SK-N-SH treated with all-trans-retinoic acid at 6 μM for 48 hours (cell line): ENCODE results near the gene PLD2.
A peak's percentile ranks its signal among the peaks of the same experiment; 100 is the strongest.

Experiments
- ATAC-seq: fragments of 200-7000 bp; cut with Tn5 transposase; 3 replicates; pipeline ENCODE4 v1.9.1; 2020; ENCODE audit warnings: mild to moderate bottlenecking, moderate library complexity
- ARNTL ChIP-seq: fragments of 450-650 bp; formaldehyde crosslinking; IDR thresholded peaks from 2 replicates; pipeline ENCODE4 v1.5.0; 2020; ENCODE audit warnings: low read depth, mild to moderate bottlenecking, moderate library complexity, borderline replicate concordance
- BACH2 ChIP-seq: fragments of 250-450 bp; sonication (Bioruptor Pico); IDR thresholded peaks from 2 replicates; pipeline ENCODE4 v1.9.0; 2021; ENCODE audit warnings: mild to moderate bottlenecking, borderline replicate concordance
- CSDC2 ChIP-seq: fragments of 250-450 bp; sonication (Bioruptor Pico); IDR thresholded peaks from 2 replicates; pipeline ENCODE4 v1.5.0; 2020; ENCODE audit warnings: mild to moderate bottlenecking, moderate library complexity
- ESRRG ChIP-seq: fragments of 250-450 bp; sonication (Bioruptor Pico); IDR thresholded peaks from 2 replicates; pipeline ENCODE4 v1.6.1; 2021; ENCODE audit warnings: mild to moderate bottlenecking
- GLIS3 ChIP-seq: fragments of 250-450 bp; sonication (Bioruptor Pico); IDR thresholded peaks from 2 replicates; pipeline ENCODE4 v1.5.0; 2020; ENCODE audit warnings: mild to moderate bottlenecking, moderate library complexity
- OSR1 ChIP-seq: fragments of 250-450 bp; sonication (Bioruptor Pico); IDR thresholded peaks from 2 replicates; pipeline ENCODE4 v1.8.0; 2022; ENCODE audit warnings: moderate library complexity, mild to moderate bottlenecking, inconsistent platforms
- PPARA ChIP-seq: fragments of 250-450 bp; sonication (Bioruptor Pico); IDR thresholded peaks from 2 replicates; pipeline ENCODE4 v1.5.0; 2020; ENCODE audit warnings: mild to moderate bottlenecking, borderline replicate concordance
- RARB ChIP-seq: fragments of 250-450 bp; sonication (Bioruptor Pico); IDR thresholded peaks from 2 replicates; pipeline ENCODE4 v1.8.0; 2021; ENCODE audit warnings: mild to moderate bottlenecking, moderate library complexity
- SNAI2 ChIP-seq: fragments of 250-450 bp; sonication (Bioruptor Pico); IDR thresholded peaks from 2 replicates; pipeline ENCODE4 v1.5.0; 2020; ENCODE audit warnings: mild to moderate bottlenecking, moderate library complexity
- TOX ChIP-seq: fragments of 250-450 bp; sonication (Bioruptor Pico); IDR thresholded peaks from 2 replicates; pipeline ENCODE4 v1.8.0; 2021; ENCODE audit warnings: mild to moderate bottlenecking, moderate library complexity, borderline replicate concordance
- ZC3H10 ChIP-seq: fragments of 250-450 bp; sonication (Bioruptor Pico); IDR thresholded peaks from 2 replicates; pipeline ENCODE4 v1.5.1; 2021; ENCODE audit warnings: mild to moderate bottlenecking, moderate library complexity
- ZFP3 ChIP-seq: fragments of 250-450 bp; sonication (Bioruptor Pico); IDR thresholded peaks from 2 replicates; pipeline ENCODE4 v1.5.0; 2020; ENCODE audit warnings: mild to moderate bottlenecking, moderate library complexity
- ZNF70 ChIP-seq: fragments of 450-650 bp; formaldehyde crosslinking; IDR thresholded peaks from 2 replicates; pipeline ENCODE4 v1.5.0; 2020; ENCODE audit warnings: mild to moderate bottlenecking, moderate library complexity
- ZNF8 ChIP-seq: fragments of 450-650 bp; formaldehyde crosslinking; IDR thresholded peaks from 2 replicates; pipeline ENCODE4 v1.5.0; 2020; ENCODE audit warnings: mild to moderate bottlenecking, moderate library complexity
- TF ChIP-seq, protein P1 (sequence below): fragments of 250-450 bp; sonication (Bioruptor Pico); IDR thresholded peaks from 2 replicates; pipeline ENCODE4 v1.8.0; 2020; ENCODE audit warnings: mild to moderate bottlenecking, moderate library complexity, borderline replicate concordance
- TF ChIP-seq, protein P2 (sequence below): fragments of 250-450 bp; sonication (Bioruptor Pico); IDR thresholded peaks from 2 replicates; pipeline ENCODE4 v1.5.0; 2020; ENCODE audit warnings: mild to moderate bottlenecking, moderate library complexity
- TF ChIP-seq, protein P3 (sequence below): fragments of 250-450 bp; sonication (Bioruptor Pico); IDR thresholded peaks from 2 replicates; pipeline ENCODE4 v1.8.0; 2021; ENCODE audit warnings: low read depth, mild to moderate bottlenecking, moderate library complexity, borderline replicate concordance
- TF ChIP-seq, protein P4 (sequence below): fragments of 250-450 bp; sonication (Bioruptor Pico); IDR thresholded peaks from 2 replicates; pipeline ENCODE4 v1.5.1; 2020; ENCODE audit warnings: low read depth, mild to moderate bottlenecking, moderate library complexity
- TF ChIP-seq, protein P5 (sequence below): fragments of 250-450 bp; sonication (Bioruptor Pico); IDR thresholded peaks from 2 replicates; pipeline ENCODE4 v1.5.1; 2021; ENCODE audit warnings: mild to moderate bottlenecking, moderate library complexity

The PLD2 gene

DNA sequence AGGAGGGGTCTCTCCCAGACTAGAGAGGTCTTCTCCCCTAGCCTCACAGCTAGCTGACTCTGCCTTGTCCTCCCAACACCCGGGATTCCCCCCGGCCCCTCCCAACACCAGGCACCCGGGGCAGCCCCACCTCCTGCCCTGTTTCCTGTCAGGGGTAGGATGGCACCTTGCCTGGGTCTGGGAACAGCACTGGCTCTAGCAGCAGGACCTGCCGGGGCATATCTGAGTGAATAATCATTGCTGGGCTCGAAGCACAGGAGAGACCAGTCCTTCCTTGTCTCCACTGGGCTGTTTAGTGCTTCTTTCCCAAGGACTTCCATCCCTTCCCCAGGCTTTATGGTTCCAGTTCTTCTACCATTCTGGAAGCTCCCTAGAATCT lies 51.9 kb downstream of the PLD2 start:
- TF ChIP-seq, protein P1, sequence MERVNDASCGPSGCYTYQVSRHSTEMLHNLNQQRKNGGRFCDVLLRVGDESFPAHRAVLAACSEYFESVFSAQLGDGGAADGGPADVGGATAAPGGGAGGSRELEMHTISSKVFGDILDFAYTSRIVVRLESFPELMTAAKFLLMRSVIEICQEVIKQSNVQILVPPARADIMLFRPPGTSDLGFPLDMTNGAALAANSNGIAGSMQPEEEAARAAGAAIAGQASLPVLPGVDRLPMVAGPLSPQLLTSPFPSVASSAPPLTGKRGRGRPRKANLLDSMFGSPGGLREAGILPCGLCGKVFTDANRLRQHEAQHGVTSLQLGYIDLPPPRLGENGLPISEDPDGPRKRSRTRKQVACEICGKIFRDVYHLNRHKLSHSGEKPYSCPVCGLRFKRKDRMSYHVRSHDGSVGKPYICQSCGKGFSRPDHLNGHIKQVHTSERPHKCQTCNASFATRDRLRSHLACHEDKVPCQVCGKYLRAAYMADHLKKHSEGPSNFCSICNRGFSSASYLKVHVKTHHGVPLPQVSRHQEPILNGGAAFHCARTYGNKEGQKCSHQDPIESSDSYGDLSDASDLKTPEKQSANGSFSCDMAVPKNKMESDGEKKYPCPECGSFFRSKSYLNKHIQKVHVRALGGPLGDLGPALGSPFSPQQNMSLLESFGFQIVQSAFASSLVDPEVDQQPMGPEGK, result 0 out of 2 replicates have a peak, but pooled peaks have one; percentile 26
- no peak for TF ChIP-seq ESRRG
- TF ChIP-seq, all 23 proteins: peak for 1
- peak; percentile 88 for ATAC-seq

DNA sequence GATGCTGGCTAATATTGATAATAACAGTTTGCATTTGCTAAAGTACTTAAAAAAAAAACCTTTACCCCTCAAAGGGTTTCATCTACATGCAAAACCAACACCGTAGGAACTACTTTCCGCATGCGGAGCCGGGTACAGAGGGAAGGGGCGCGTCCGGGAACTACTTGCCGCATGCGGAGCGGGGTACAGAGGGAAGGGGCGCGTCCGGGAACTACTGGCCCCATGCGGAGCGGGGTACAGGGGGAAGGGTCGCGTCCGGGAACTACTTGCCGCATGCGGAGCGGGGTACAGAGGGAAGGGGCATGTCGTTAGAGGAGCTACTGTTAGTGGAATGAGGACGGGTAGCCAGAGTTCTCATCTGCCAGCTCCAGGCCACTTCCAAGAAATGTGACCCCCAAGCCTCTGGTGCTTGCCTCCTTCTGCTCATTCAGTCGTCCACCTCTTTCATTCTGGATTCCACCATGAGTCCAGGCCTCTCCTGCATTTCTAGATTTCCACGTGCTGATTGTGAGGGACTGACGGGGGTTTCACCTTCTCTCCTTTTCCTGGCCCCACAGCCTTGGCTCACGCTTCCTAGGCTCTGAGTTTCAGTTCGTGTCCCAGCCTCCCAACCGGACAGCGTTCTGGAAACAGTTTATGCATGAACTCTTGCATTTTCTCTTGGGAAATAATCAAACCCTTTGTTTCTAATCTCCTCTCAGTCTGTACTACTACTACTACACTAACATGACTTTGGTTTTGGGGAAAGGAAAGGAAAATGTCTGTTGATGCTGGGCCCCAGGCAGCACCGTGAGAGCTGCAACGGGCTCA lies 53.1 kb downstream of the PLD2 start:
- no peak for ATAC-seq
- TF ChIP-seq OSR1 (CRISPR knock-in tag) (no peak), TOX (CRISPR knock-in tag) (no peak), BACH2 (CRISPR knock-in tag) (no peak), ZNF8 (CRISPR knock-in tag) (no peak), GLIS3 (CRISPR knock-in tag) (no peak), ZC3H10 (CRISPR knock-in tag) (no peak), CSDC2 (CRISPR knock-in tag) (no peak), RARB (no peak), ARNTL (CRISPR knock-in tag) (no peak), ZNF70 (CRISPR knock-in tag) (no peak), SNAI2 (no peak), ZFP3 (CRISPR knock-in tag) (no peak)
- TF ChIP-seq, protein P2, sequence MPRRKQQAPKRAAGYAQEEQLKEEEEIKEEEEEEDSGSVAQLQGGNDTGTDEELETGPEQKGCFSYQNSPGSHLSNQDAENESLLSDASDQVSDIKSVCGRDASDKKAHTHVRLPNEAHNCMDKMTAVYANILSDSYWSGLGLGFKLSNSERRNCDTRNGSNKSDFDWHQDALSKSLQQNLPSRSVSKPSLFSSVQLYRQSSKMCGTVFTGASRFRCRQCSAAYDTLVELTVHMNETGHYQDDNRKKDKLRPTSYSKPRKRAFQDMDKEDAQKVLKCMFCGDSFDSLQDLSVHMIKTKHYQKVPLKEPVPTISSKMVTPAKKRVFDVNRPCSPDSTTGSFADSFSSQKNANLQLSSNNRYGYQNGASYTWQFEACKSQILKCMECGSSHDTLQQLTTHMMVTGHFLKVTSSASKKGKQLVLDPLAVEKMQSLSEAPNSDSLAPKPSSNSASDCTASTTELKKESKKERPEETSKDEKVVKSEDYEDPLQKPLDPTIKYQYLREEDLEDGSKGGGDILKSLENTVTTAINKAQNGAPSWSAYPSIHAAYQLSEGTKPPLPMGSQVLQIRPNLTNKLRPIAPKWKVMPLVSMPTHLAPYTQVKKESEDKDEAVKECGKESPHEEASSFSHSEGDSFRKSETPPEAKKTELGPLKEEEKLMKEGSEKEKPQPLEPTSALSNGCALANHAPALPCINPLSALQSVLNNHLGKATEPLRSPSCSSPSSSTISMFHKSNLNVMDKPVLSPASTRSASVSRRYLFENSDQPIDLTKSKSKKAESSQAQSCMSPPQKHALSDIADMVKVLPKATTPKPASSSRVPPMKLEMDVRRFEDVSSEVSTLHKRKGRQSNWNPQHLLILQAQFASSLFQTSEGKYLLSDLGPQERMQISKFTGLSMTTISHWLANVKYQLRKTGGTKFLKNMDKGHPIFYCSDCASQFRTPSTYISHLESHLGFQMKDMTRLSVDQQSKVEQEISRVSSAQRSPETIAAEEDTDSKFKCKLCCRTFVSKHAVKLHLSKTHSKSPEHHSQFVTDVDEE (CRISPR knock-in tag), result no peak
- TF ChIP-seq, protein P3, sequence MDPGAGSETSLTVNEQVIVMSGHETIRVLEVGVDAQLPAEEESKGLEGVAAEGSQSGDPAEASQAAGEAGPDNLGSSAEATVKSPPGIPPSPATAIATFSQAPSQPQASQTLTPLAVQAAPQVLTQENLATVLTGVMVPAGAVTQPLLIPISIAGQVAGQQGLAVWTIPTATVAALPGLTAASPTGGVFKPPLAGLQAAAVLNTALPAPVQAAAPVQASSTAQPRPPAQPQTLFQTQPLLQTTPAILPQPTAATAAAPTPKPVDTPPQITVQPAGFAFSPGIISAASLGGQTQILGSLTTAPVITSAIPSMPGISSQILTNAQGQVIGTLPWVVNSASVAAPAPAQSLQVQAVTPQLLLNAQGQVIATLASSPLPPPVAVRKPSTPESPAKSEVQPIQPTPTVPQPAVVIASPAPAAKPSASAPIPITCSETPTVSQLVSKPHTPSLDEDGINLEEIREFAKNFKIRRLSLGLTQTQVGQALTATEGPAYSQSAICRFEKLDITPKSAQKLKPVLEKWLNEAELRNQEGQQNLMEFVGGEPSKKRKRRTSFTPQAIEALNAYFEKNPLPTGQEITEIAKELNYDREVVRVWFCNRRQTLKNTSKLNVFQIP (CRISPR knock-in tag), result no peak

DNA sequence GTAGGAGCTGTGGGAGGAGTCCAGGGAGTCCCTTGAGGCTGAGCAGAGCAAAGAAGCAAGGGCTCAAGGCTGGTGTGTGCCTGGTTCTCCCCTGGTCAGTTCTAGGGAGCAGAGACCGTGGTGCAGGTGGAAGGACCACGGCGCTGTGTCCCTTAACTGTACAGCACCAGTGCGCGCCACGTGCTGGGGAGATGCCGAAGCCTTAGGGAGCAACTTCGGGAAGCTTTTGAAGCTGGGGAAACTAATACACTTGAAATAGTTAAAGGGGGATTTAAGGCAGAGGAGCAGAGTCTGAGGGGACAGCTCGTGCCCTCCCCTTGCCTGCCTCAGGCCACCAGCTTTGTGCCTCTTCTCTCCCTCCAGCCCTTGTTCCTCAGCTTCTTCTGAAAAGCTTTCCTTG lies 53.7 kb downstream of the PLD2 start:
- no peak for ATAC-seq
- no peak for TF ChIP-seq GLIS3 (CRISPR knock-in tag)
- TF ChIP-seq PPARA, result no peak
- TF ChIP-seq, protein P1, result no peak
- no peak for TF ChIP-seq TOX (CRISPR knock-in tag)
- no peak for TF ChIP-seq ZNF8 (CRISPR knock-in tag)
- TF ChIP-seq, protein P4, sequence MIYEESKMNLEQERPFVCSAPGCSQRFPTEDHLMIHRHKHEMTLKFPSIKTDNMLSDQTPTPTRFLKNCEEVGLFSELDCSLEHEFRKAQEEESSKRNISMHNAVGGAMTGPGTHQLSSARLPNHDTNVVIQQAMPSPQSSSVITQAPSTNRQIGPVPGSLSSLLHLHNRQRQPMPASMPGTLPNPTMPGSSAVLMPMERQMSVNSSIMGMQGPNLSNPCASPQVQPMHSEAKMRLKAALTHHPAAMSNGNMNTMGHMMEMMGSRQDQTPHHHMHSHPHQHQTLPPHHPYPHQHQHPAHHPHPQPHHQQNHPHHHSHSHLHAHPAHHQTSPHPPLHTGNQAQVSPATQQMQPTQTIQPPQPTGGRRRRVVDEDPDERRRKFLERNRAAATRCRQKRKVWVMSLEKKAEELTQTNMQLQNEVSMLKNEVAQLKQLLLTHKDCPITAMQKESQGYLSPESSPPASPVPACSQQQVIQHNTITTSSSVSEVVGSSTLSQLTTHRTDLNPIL (CRISPR knock-in tag), result no peak
- TF ChIP-seq, protein P5, sequence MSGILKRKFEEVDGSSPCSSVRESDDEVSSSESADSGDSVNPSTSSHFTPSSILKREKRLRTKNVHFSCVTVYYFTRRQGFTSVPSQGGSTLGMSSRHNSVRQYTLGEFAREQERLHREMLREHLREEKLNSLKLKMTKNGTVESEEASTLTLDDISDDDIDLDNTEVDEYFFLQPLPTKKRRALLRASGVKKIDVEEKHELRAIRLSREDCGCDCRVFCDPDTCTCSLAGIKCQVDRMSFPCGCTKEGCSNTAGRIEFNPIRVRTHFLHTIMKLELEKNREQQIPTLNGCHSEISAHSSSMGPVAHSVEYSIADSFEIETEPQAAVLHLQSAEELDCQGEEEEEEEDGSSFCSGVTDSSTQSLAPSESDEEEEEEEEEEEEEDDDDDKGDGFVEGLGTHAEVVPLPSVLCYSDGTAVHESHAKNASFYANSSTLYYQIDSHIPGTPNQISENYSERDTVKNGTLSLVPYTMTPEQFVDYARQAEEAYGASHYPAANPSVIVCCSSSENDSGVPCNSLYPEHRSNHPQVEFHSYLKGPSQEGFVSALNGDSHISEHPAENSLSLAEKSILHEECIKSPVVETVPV (CRISPR knock-in tag), result no peak
- no peak for TF ChIP-seq RARB
- no peak for TF ChIP-seq ZFP3 (CRISPR knock-in tag)
- no peak for TF ChIP-seq ZNF70 (CRISPR knock-in tag)
- TF ChIP-seq OSR1 (CRISPR knock-in tag), result no peak
- TF ChIP-seq, all 23 proteins: peak for 0
